Measurements from ENCODE around the gene ELP1. TPM values are rescaled to one million over a fixed set of nuclear protein-coding genes. Genes with fewer than 3 reads are reported as not detected.

Gene ELP1
- total and polyA plus RNA-seq, 2 of the 4 experiments (the other 2 are of a cell fraction): 20.0 to 43.2 TPM

GRCh38 chr9:108956022-108956630, 22.2 kb upstream of the ELP1 start:
- Histone ChIP-seq H3K56ac (ENCODE audit: extremely low read depth, insufficient read depth, low read length) (no peak overlapping the region), H3K4me2 (ENCODE audit: low read depth, low read length) (no peak overlapping the region), H3K4ac (ENCODE audit: low read depth, low read length) (no peak overlapping the region), H2BK5ac (ENCODE audit: low read depth, low read length, poor library complexity, severe bottlenecking) (no peak overlapping the region), H2AK9ac (replicated peaks; ENCODE audit: low read depth, low read length, poor library complexity) (no peak overlapping the region), H2AFZ (replicated peaks; ENCODE audit: low read length, poor library complexity) (no peak overlapping the region), H3K23ac (ENCODE audit: low read depth, low read length) (no peak overlapping the region), H3K9ac (ENCODE audit: low read depth, low read length) (no peak overlapping the region), H2BK20ac (ENCODE audit: low read depth, low read length) (no peak overlapping the region), H3K18ac (ENCODE audit: low read depth, low read length) (no peak overlapping the region), H4K8ac (ENCODE audit: low read depth in 2 of 2, low read length in 2 of 2) (no peak overlapping the region), H3K14ac (replicated peaks; ENCODE audit: low read depth, low read length) (no peak overlapping the region), H3K9me1 (ENCODE audit: insufficient read depth, low read length) (peaks cover 3% of the 10 kb centered on the region; the same call in 1 of the 2 replicates), H3K36me3 (ENCODE audit: control insufficient read depth, insufficient read depth, low read length) (peaks cover 2% of the 10 kb centered on the region), H4K91ac (ENCODE audit: insufficient read depth, low read depth, low read length) (no peak overlapping the region), H3K79me1 (ENCODE audit: low read depth in 1 of 2, low read length in 2 of 2) (no peaks in the 10 kb centered on the region; a peak in 1 of 4 replicates), H3K4me1 (ENCODE audit: control insufficient read depth, insufficient read depth, low read length) (no peaks in the 10 kb centered on the region), H4K20me1 (ENCODE audit: insufficient read depth, low read length) (no peaks in the 10 kb centered on the region), H3K4me3 (ENCODE audit: insufficient read depth, low read depth, low read length) (no peak overlapping the region), H3K9me3 (ENCODE audit: control insufficient read depth, insufficient read depth, low read length) (no peaks in the 10 kb centered on the region), H2BK120ac (ENCODE audit: low read depth, low read length) (no peak overlapping the region), H3K27me3 (ENCODE audit: control insufficient read depth, insufficient read depth, low read length) (no peaks in the 10 kb centered on the region), H3K27ac (ENCODE audit: insufficient read depth, low read length) (no peak overlapping the region), H2AK5ac (ENCODE audit: low read depth, low read length) (no peak overlapping the region), H2BK15ac (ENCODE audit: low read depth, low read length) (no peak overlapping the region), H4K5ac (ENCODE audit: low read depth, low read length) (no peak overlapping the region)
- CTCF ChIA-PET: no interaction called here
- in situ Hi-C loops (cut with MboI; ENCODE audit: low sequenced_read_pairs) (no loop called here), dilution Hi-C loops (cut with HindIII; ENCODE audit: low sequenced_read_pairs, unreplicated experiment) (no loop called here), intact Hi-C loops (cut with micrococcal nuclease) (no loop called here)
- no peak for TF ChIP-seq MAZ (IDR thresholded peaks at IDR 0.05; ENCODE audit: borderline replicate concordance, low read depth, low read length)
- no peak for TF ChIP-seq MAFK (IDR thresholded peaks at IDR 0.05; ENCODE audit: low read depth, low read length)
- no peak for TF ChIP-seq RCOR1 (IDR thresholded peaks at IDR 0.05; ENCODE audit: insufficient replicate concordance, low read length)
- TF ChIP-seq SMC3 (IDR thresholded peaks at IDR 0.05; ENCODE audit: low read depth, low read length): no peak
- no peak for TF ChIP-seq RAD21 (IDR thresholded peaks at IDR 0.05; ENCODE audit: low read length)
- no peak for TF ChIP-seq POLR2A (IDR thresholded peaks at IDR 0.05; ENCODE audit: low read depth, low read length)
- no peak for TF ChIP-seq BHLHE40 (IDR thresholded peaks at IDR 0.05; ENCODE audit: low read depth, low read length)
- no peak for TF ChIP-seq RFX5 (IDR thresholded peaks at IDR 0.05; ENCODE audit: low read depth, low read length)
- no peak for TF ChIP-seq ELK1 (IDR thresholded peaks at IDR 0.05; ENCODE audit: borderline replicate concordance, low read depth, low read length)
- TF ChIP-seq CEBPB (IDR thresholded peaks at IDR 0.05; ENCODE audit: low read depth, low read length): no peak
- TF ChIP-seq USF2 (IDR thresholded peaks at IDR 0.05; ENCODE audit: low read depth, low read length): no peak
- no peak for TF ChIP-seq NFE2L2 (IDR thresholded peaks at IDR 0.05; ENCODE audit: low read depth, low read length)
- TF ChIP-seq FOS (IDR thresholded peaks at IDR 0.05; ENCODE audit: low read depth, low read length): no peak
- TF ChIP-seq CHD1 (IDR thresholded peaks at IDR 0.05; ENCODE audit: low read depth, low read length): no peak
- no peak for TF ChIP-seq MXI1 (IDR thresholded peaks at IDR 0.05; ENCODE audit: borderline replicate concordance, low read depth, low read length)
- no peak for TF ChIP-seq CTCF (conservative IDR thresholded peaks at IDR 0.05; ENCODE audit: low read depth, low read length)
- no CpG with 5 or more reads among the region's 4 CpGs for WGBS, 2 experiments (ENCODE audit: extremely low coverage in 2 of 2, insufficient read length in 1 of 2)
- ATAC-seq (ENCODE audit: low read depth) (no peak), DNase-seq (no peak)
- no TSS peak for BruUV-seq (replicated peaks)
- POLR2A ChIA-PET (ENCODE audit: unreplicated experiment): no interaction called here
